Stimulated activated CD8-positive, alpha-beta memory T cell treated with anti-CD3 and anti-CD28 coated beads, Interleukin-12 subunit alpha, Interleukin-12 subunit beta, amount 100 ng/mL, for 4 hours (primary cell): ENCODE measurements around the gene KNG1.
A peak's percentile ranks its signal among the peaks of the same experiment; 100 is the strongest.
"Not testable (repeated sequence)": the region's sequence is repeated elsewhere in the genome, so short reads cannot be mapped to it uniquely, and the experiment has no call there.

Experiments used
- DNase-seq: peaks from one replicate; pipeline ENCODE4 v3.0.0-alpha.2; 2020; ENCODE audit warnings: low read depth

The KNG1 gene

GRCh38 chr3:186717039-186717457 is at the start of gene KNG1:
Gene KNG1, plus strand, starts transcription at chr3:186717359. Its CDS starts 184 bp downstream, at chr3:186717543.
- DNase-seq: no peak

GRCh38 chr3:186668426-186668825 is 48.7 kb upstream of the KNG1 start:
- DNase-seq: no peak

- no peak for DNase-seq
Measured at GRCh38 chr3:186669378-186670084, 47.6 kb upstream of the KNG1 start.

- DNase-seq: no peak
Measured at GRCh38 chr3:186670155-186670554, 47.0 kb upstream of the KNG1 start.

GRCh38 chr3:186671051-186671450 is 46.1 kb upstream of the KNG1 start:
- no peak for DNase-seq

- no peak for DNase-seq
Measured at GRCh38 chr3:186678604-186679003, 38.6 kb upstream of the KNG1 start.

GRCh38 chr3:186679151-186679550 is 38.0 kb upstream of the KNG1 start:
- no peak for DNase-seq

GRCh38 chr3:186680869-186681268 is 36.3 kb upstream of the KNG1 start:
- no peak for DNase-seq

GRCh38 chr3:186682812-186683211 is 34.3 kb upstream of the KNG1 start:
- no peak for DNase-seq

- DNase-seq: no peak
Measured at GRCh38 chr3:186683979-186684378, 33.2 kb upstream of the KNG1 start.

- DNase-seq: not testable (repeated sequence)
Measured at GRCh38 chr3:186686475-186686874, 30.7 kb upstream of the KNG1 start.

GRCh38 chr3:186687120-186687651 is 30.0 kb upstream of the KNG1 start:
- DNase-seq: no peak

- not testable (repeated sequence) for DNase-seq
Measured at GRCh38 chr3:186690304-186690703, 26.9 kb upstream of the KNG1 start.

- DNase-seq: no peak
Measured at GRCh38 chr3:186691676-186692075, 25.5 kb upstream of the KNG1 start.

- DNase-seq: no peak
Measured at GRCh38 chr3:186693843-186694242, 23.3 kb upstream of the KNG1 start.

GRCh38 chr3:186694288-186695032 is 22.7 kb upstream of the KNG1 start:
- DNase-seq: no peak

GRCh38 chr3:186696522-186696921 is 20.6 kb upstream of the KNG1 start:
- no peak for DNase-seq

- no peak for DNase-seq
Measured at GRCh38 chr3:186697510-186697909, 19.6 kb upstream of the KNG1 start.

GRCh38 chr3:186700267-186700666 is 16.9 kb upstream of the KNG1 start:
- no peak for DNase-seq

GRCh38 chr3:186702451-186702850 is 14.7 kb upstream of the KNG1 start:
- DNase-seq: not testable (repeated sequence)

- peak; percentile 10 for DNase-seq
Measured at GRCh38 chr3:186705882-186706780, 11.0 kb upstream of the KNG1 start.

- DNase-seq: no peak
Measured at GRCh38 chr3:186708983-186709679, 8.0 kb upstream of the KNG1 start.
